Stimulated activated CD8-positive, alpha-beta memory T cell treated with anti-CD3 and anti-CD28 coated beads, Interleukin-7, amount 100 ng/mL, for 48 hours (primary cell): Measurements from ENCODE around the gene HECW1.
"Not testable (repeated sequence)": the region's sequence is repeated elsewhere in the genome, so short reads cannot be mapped to it uniquely, and the experiment has no call there.

ENCODE experiments used
- DNase-seq, 2 donors: peaks; one replicate each; pipeline ENCODE4 v3.0.0-alpha.2; 2020; ENCODE audit warnings: low read depth in 1 of 2; ENCODE audit errors: extremely low read depth in 1 of 2

HECW1 gene

GRCh38 chr7:43589728-43590127 lies 477.3 kb downstream of the HECW1 start:
- DNase-seq = no peak

GRCh38 chr7:43590862-43591557 lies 478.6 kb downstream of the HECW1 start:
- DNase-seq = peak in 1 of 2 donors; percentile 37

- DNase-seq = no peak
Observed at GRCh38 chr7:43591558-43592180, 479.2 kb downstream of the HECW1 start.

GRCh38 chr7:43592326-43592725 lies 479.9 kb downstream of the HECW1 start:
- no peak for DNase-seq

- DNase-seq = no peak
Observed at GRCh38 chr7:43593010-43593409, 480.6 kb downstream of the HECW1 start.

GRCh38 chr7:43594020-43594419 lies 481.6 kb downstream of the HECW1 start:
- no peak for DNase-seq

GRCh38 chr7:43596426-43596825 lies 484.0 kb downstream of the HECW1 start:
- DNase-seq = not testable (repeated sequence)

- no peak for DNase-seq
Observed at GRCh38 chr7:43600056-43600455, 487.6 kb downstream of the HECW1 start.

- no peak for DNase-seq
Observed at GRCh38 chr7:43602256-43602655, 489.8 kb downstream of the HECW1 start.

- no peak for DNase-seq
Observed at GRCh38 chr7:43604251-43604650, 491.8 kb downstream of the HECW1 start.

GRCh38 chr7:43609097-43609496 lies 496.6 kb downstream of the HECW1 start:
- no peak for DNase-seq

GRCh38 chr7:43612128-43612527 lies 499.7 kb downstream of the HECW1 start:
- DNase-seq = no peak

GRCh38 chr7:43612599-43613589 lies 500.4 kb downstream of the HECW1 start:
- DNase-seq = no peak
